Fibroblast of lung (primary cell): ENCODE measurements around the gene GCM1. TPM values are rescaled to one million over a fixed set of nuclear protein-coding genes. Genes with fewer than 3 reads are reported as not detected.

ENCODE experiments used
- DNase-seq, 2 donors: peaks; one replicate each; pipeline versions ENCODE4 v3.0.0 to v3.0.0-alpha.2; 2010; ENCODE audit warnings: low read depth in 2 of 2
- H2AFZ ChIP-seq: 2 replicates; pipeline ENCODE4 v1.5.1; 2012; ENCODE audit warnings: low read length, control low read depth, inconsistent platforms
- H3K27ac ChIP-seq: 2 replicates; pipeline ENCODE4 v1.5.1; 2011; ENCODE audit warnings: low read length, control low read depth; ENCODE audit not compliant: insufficient read depth
- H3K27me3 ChIP-seq: 2 replicates; pipeline ENCODE4 v1.5.1; 2011; ENCODE audit warnings: mild to moderate bottlenecking, low read length; ENCODE audit not compliant: control insufficient read depth, insufficient read depth
- H3K36me3 ChIP-seq: 2 replicates; pipeline ENCODE4 v1.5.1; 2011; ENCODE audit warnings: low read length; ENCODE audit not compliant: control insufficient read depth, insufficient read depth
- H3K4me1 ChIP-seq: 2 replicates; pipeline ENCODE4 v1.5.1; 2011; ENCODE audit warnings: low read length; ENCODE audit not compliant: control insufficient read depth, insufficient read depth; ENCODE audit errors: extremely low read depth
- H3K4me2 ChIP-seq: 2 replicates; pipeline ENCODE4 v1.5.1; 2011; ENCODE audit warnings: low read length, control low read depth; ENCODE audit not compliant: insufficient read depth; ENCODE audit errors: extremely low read depth
- H3K4me3 ChIP-seq, 4 experiments: fragments of 200-600 bp in 1 of 4; sonication (generic) in 1 of 4; replicated peaks in 1 of 4; 2 replicates each; pipeline ENCODE4 v1.5.1; 2011 to 2016; ENCODE audit warnings: low read length in 4 of 4, low read depth in 3 of 4, mild to moderate bottlenecking in 3 of 4, control low read depth in 2 of 4, inconsistent platforms in 1 of 4, mixed read lengths in 1 of 4; ENCODE audit not compliant: insufficient read depth in 1 of 4; ENCODE audit errors: control extremely low read depth in 1 of 4
- H3K79me2 ChIP-seq: 2 replicates; pipeline ENCODE4 v1.5.1; 2012; ENCODE audit warnings: mild to moderate bottlenecking, low read length, inconsistent platforms; ENCODE audit not compliant: control insufficient read depth, insufficient read depth
- H3K9ac ChIP-seq: 2 replicates; pipeline ENCODE4 v1.5.1; 2011; ENCODE audit warnings: mild to moderate bottlenecking, low read length, control low read depth; ENCODE audit not compliant: insufficient read depth
- H3K9me3 ChIP-seq: 2 replicates; pipeline ENCODE4 v1.5.1; 2012; ENCODE audit warnings: low read depth, low read length; ENCODE audit not compliant: control insufficient read depth, insufficient read depth
- H4K20me1 ChIP-seq: 2 replicates; pipeline ENCODE4 v1.5.1; 2011; ENCODE audit warnings: low read length; ENCODE audit not compliant: control insufficient read depth, insufficient read depth; ENCODE audit errors: extremely low read depth
- EZH2 ChIP-seq: IDR thresholded peaks from 2 replicates; pipeline ENCODE4 v1.5.1; 2012; ENCODE audit warnings: low read length, control low read depth, mild to moderate bottlenecking; ENCODE audit errors: missing control alignments
- polyA plus RNA-seq, 2 donors: library from polyadenylated mRNA; depleted of rRNA in 1 of 2; stranded (reverse) in 1 of 2; unstranded in 1 of 2; fragments of >200 nt; gene quantifications; 2 replicates each; pipeline ENCODE4 v1.2.1, GENCODE V29; 2011 to 2012; ENCODE audit warnings: missing spikeins in 1 of 2
- total RNA-seq: library from RNA; depleted of rRNA; stranded (reverse); fragments of >200 nt; gene quantifications from 2 replicates; pipeline ENCODE4 v1.2.1, GENCODE V29; 2014
- TF ChIP-seq, protein P1 (sequence below), 2 donors: IDR thresholded peaks in 1 of 2; conservative IDR thresholded peaks in 1 of 2; 1 replicate in 1 of 2; 2 replicates in 1 of 2; pipeline ENCODE4 v1.5.1; 2011 to 2012; ENCODE audit warnings: low read length in 2 of 2, control low read depth in 1 of 2, inconsistent platforms in 1 of 2, low read depth in 1 of 2, mild to moderate bottlenecking in 1 of 2

Gene GCM1
- total and polyA plus RNA-seq, 2 donors (not counting 1 experiment from before 2014, with no cell fraction given), result not detected

DNA sequence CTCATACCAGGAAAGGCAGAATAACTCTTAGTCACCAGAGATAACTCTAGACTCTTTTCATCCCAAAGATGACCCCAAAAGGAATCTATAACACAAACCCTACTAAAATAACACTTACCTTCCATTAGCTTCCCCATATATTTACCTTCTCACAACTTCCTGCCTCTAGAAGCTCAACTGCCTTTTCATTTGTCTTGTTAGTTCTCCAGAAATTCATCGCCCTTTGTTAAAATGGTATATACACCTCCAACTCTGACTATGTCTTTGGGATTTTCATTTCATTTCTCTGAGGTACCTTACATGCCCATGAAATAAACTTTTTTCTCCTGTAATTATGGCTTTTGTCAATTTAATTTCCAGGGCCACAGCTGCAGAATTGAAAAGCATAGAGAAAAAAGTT, 33.5 kb downstream of the GCM1 start:
- no peaks in the 10 kb centered on the region for H3K79me2 ChIP-seq
- H3K36me3 ChIP-seq, result no peaks in the 10 kb centered on the region
- no peaks in the 10 kb centered on the region for H3K4me1 ChIP-seq
- no peaks in the 10 kb centered on the region for H4K20me1 ChIP-seq
- H3K27me3 ChIP-seq, result no peaks in the 10 kb centered on the region
- DNase-seq, result no peak
- no peaks in the 10 kb centered on the region for H3K9me3 ChIP-seq
- no peak overlapping the region for H2AFZ ChIP-seq
- no peak overlapping the region for H3K27ac ChIP-seq
- TF ChIP-seq EZH2, result no peak
- TF ChIP-seq, protein P1, sequence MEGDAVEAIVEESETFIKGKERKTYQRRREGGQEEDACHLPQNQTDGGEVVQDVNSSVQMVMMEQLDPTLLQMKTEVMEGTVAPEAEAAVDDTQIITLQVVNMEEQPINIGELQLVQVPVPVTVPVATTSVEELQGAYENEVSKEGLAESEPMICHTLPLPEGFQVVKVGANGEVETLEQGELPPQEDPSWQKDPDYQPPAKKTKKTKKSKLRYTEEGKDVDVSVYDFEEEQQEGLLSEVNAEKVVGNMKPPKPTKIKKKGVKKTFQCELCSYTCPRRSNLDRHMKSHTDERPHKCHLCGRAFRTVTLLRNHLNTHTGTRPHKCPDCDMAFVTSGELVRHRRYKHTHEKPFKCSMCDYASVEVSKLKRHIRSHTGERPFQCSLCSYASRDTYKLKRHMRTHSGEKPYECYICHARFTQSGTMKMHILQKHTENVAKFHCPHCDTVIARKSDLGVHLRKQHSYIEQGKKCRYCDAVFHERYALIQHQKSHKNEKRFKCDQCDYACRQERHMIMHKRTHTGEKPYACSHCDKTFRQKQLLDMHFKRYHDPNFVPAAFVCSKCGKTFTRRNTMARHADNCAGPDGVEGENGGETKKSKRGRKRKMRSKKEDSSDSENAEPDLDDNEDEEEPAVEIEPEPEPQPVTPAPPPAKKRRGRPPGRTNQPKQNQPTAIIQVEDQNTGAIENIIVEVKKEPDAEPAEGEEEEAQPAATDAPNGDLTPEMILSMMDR (conservative IDR thresholded peaks at IDR 0.05 in 1 of 2, IDR thresholded peaks at IDR 0.05 in 1 of 2; ENCODE audit: low read depth in 1 of 2, low read length in 2 of 2), result no peak
- H3K4me2 ChIP-seq, result no peak overlapping the region
- H3K4me3 ChIP-seq, result no peak overlapping the region
- H3K9ac ChIP-seq, result no peak overlapping the region

DNA sequence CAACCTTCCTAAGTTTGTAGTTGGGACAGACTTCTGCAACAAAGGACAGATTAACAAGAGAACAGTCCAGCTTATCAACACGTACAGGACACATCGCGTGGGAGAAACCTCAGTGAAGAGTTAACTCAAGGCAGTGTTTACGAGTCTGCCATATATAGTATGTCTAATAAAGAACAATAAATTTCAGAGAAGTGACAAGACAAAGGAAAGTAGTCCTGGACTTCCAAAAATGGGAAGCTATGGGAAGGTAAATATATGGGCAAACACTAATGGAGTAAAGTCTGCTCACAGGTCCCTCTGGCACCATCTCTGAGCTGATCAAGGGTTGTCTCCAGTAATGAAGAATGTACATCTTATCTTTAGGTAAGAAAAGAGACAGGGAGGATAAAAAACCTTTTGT, 34.9 kb downstream of the GCM1 start:
- Histone ChIP-seq H3K9ac (no peak overlapping the region), H3K36me3 (no peaks in the 10 kb centered on the region), H2AFZ (no peak overlapping the region), H3K79me2 (no peaks in the 10 kb centered on the region), H3K4me3 (no peak overlapping the region), H3K4me2 (no peak overlapping the region), H3K27ac (no peak overlapping the region), H4K20me1 (no peaks in the 10 kb centered on the region), H3K4me1 (no peaks in the 10 kb centered on the region), H3K9me3 (no peaks in the 10 kb centered on the region), H3K27me3 (no peaks in the 10 kb centered on the region)
- TF ChIP-seq EZH2, result no peak
- TF ChIP-seq, protein P1 (conservative IDR thresholded peaks at IDR 0.05 in 1 of 2, IDR thresholded peaks at IDR 0.05 in 1 of 2; ENCODE audit: low read depth in 1 of 2, low read length in 2 of 2), result no peak
- DNase-seq, result no peak

DNA sequence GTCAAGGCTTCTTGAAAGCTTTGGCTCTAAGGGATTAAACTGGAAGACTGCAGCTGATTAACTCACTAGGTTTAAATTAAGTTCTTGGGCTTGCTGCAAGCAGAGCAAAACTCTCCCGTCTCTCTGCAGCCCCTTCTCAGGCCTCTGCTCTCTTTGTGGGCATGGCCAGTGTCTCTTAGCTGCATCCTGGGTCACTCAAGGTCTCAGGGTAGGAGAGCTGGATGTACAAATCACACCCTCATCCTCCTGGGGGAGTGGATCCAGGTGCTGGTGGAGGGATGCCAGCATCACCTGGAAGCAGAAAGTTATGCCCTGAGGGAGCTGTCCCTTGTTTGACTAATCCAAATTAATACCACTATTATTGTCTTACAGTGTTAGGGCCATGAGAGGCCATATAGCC, 35.8 kb downstream of the GCM1 start:
- H3K9ac ChIP-seq, result no peak overlapping the region
- no peaks in the 10 kb centered on the region for H3K27me3 ChIP-seq
- H3K4me1 ChIP-seq, result no peaks in the 10 kb centered on the region
- H3K4me2 ChIP-seq, result no peak overlapping the region
- H4K20me1 ChIP-seq, result no peaks in the 10 kb centered on the region
- H3K4me3 ChIP-seq, result no peak overlapping the region
- H3K27ac ChIP-seq, result no peak overlapping the region
- no peak overlapping the region for H2AFZ ChIP-seq
- TF ChIP-seq, protein P1 (conservative IDR thresholded peaks at IDR 0.05 in 1 of 2, IDR thresholded peaks at IDR 0.05 in 1 of 2; ENCODE audit: low read depth in 1 of 2, low read length in 2 of 2), result no peak
- no peak for TF ChIP-seq EZH2
- DNase-seq, result no peak
- no peaks in the 10 kb centered on the region for H3K79me2 ChIP-seq
- H3K9me3 ChIP-seq, result no peaks in the 10 kb centered on the region
- no peaks in the 10 kb centered on the region for H3K36me3 ChIP-seq
